Testis (tissue), 2 donors: ENCODE data around the gene CRIP2.

Experiments used
- CTCF ChIP-seq, 3 experiments: fragments of 450-650 bp in 2 of 3; fragments of 200-600 bp in 1 of 3; sonication (generic) in 1 of 3; IDR thresholded peaks; one replicate each; pipeline ENCODE4 v1.5.1; 2016 to 2019; ENCODE audit warnings: antibody characterized with exemption in 3 of 3, mild to moderate bottlenecking in 2 of 3, moderate library complexity in 1 of 3
- POLR2A ChIP-seq: fragments of 450-650 bp; IDR thresholded peaks from one replicate; pipeline ENCODE4 v1.6.1; 2017; ENCODE audit warnings: antibody characterized with exemption, mild to moderate bottlenecking, moderate library complexity

GRCh38 chr14:105497671-105498429 is 23.2 kb downstream of the CRIP2 start:
- TF ChIP-seq CTCF (IDR thresholded peaks at IDR 0.05) = no peak
- TF ChIP-seq POLR2A = no peak
